K562 (cell line): ENCODE results near the gene NUP153. TPM values are rescaled to one million over a fixed set of nuclear protein-coding genes. Genes with fewer than 3 reads are reported as not detected.

Experiments used
- ATAC-seq: fragments of 200-7000 bp; cut with Tn5 transposase; 3 replicates; pipeline ENCODE4 v1.9.1; 2020; ENCODE audit warnings: moderate library complexity
- BruUV-seq: library from RNA; stranded (reverse); fragments of 400-500 nt; replicated peaks from 2 replicates; lab custom pipeline; 2021; lab: Mats Ljungman, UMichigan
- CTCF ChIA-PET: fragments of 300-600 bp; formaldehyde crosslinking; extraction: SDS; loops from one replicate; lab custom pipeline; 2021; ENCODE audit warnings: low intra/inter-chr PET ratio; lab: Yijun Ruan, JAX
- POLR2A ChIA-PET: fragments of 300-600, 350-650 bp; sonication (Branson Sonifier 250); formaldehyde crosslinking; extraction: SDS; loops from one replicate; lab custom pipeline; 2021; ENCODE audit warnings: antibody characterized with exemption, inconsistent platforms; lab: Yijun Ruan, JAX
- DNase-seq, 4 experiments: peaks; one replicate each; pipeline versions ENCODE4 v3.0.0 to v3.0.0-alpha.2; 2011 to 2018; ENCODE audit warnings: low spot score in 3 of 4, mixed read lengths in 3 of 4; ENCODE audit errors: extremely low read depth in 1 of 4
- FAIRE-seq: peaks from 2 replicates; lab custom pipeline; 2011; peaks lifted over from hg19 to GRCh38; lab: Jason Lieb, UNC
- H2AFZ ChIP-seq: 2 replicates; pipeline ENCODE4 v1.6.0; 2011; ENCODE audit warnings: low read depth, low read length, control low read depth, inconsistent platforms
- H3K27ac ChIP-seq: fragments of 200-600 bp; 3 replicates; pipeline ENCODE4 v1.8.0; 2011; ENCODE audit warnings: low read depth, mild to moderate bottlenecking, control low read depth, inconsistent platforms, low read length, moderate library complexity, mixed read lengths; ENCODE audit errors: extremely low read depth
- H3K27me3 ChIP-seq, 2 experiments: fragments of 300-600 bp in 1 of 2; 2 replicates in 1 of 2; 3 replicates in 1 of 2; pipeline versions ENCODE4 v1.6.0 to v1.8.0; 2011; ENCODE audit warnings: inconsistent platforms in 2 of 2, low read length in 2 of 2, mild to moderate bottlenecking in 1 of 2, mixed read lengths in 1 of 2, moderate library complexity in 1 of 2; ENCODE audit not compliant: control insufficient read depth in 2 of 2, insufficient read depth in 2 of 2
- H3K36me3 ChIP-seq: fragments of 300-600 bp; 3 replicates; pipeline ENCODE4 v1.8.0; 2011; ENCODE audit warnings: mild to moderate bottlenecking, low read length, inconsistent platforms; ENCODE audit not compliant: control insufficient read depth, insufficient read depth
- H3K4me1 ChIP-seq, 2 experiments: fragments of 200-600 bp in 1 of 2; replicated peaks in 1 of 2; 2 replicates in 1 of 2; 3 replicates in 1 of 2; pipeline versions ENCODE4 v1.5.1 to v1.8.0; 2011; ENCODE audit warnings: inconsistent platforms in 2 of 2, low read length in 2 of 2, mild to moderate bottlenecking in 1 of 2, mixed read lengths in 1 of 2, moderate library complexity in 1 of 2; ENCODE audit not compliant: control insufficient read depth in 2 of 2, insufficient read depth in 2 of 2
- H3K4me2 ChIP-seq: 2 replicates; pipeline ENCODE4 v1.6.1; 2011; ENCODE audit warnings: low read length, control low read depth, inconsistent platforms, mixed read lengths; ENCODE audit not compliant: insufficient read depth
- H3K4me3 ChIP-seq: fragments of 200-600 bp; sonication (generic), shearing (Covaris generic); 2 replicates; pipeline ENCODE4 v1.5.1; 2016; ENCODE audit warnings: control low read depth, inconsistent platforms
- H3K79me2 ChIP-seq: fragments of 200-600 bp; 3 replicates; pipeline ENCODE4 v1.8.0; 2011; ENCODE audit warnings: low read length, inconsistent platforms; ENCODE audit not compliant: control insufficient read depth, insufficient read depth
- H3K9ac ChIP-seq, 2 experiments: 2 replicates each; pipeline versions ENCODE4 v1.6.0 to v1.6.1; 2011; ENCODE audit warnings: low read depth in 2 of 2, low read length in 2 of 2, control low read depth in 1 of 2, inconsistent platforms in 1 of 2, mild to moderate bottlenecking in 1 of 2, mixed read lengths in 1 of 2; ENCODE audit not compliant: insufficient read depth in 1 of 2
- H3K9me1 ChIP-seq: one replicate; pipeline ENCODE4 v1.6.0; 2011; ENCODE audit warnings: inconsistent platforms, mild to moderate bottlenecking, low read length, moderate library complexity; ENCODE audit not compliant: control insufficient read depth, insufficient read depth
- H3K9me3 ChIP-seq: replicated peaks from 2 replicates; pipeline ENCODE4 v1.5.1; 2011; ENCODE audit warnings: low read depth, low read length, inconsistent platforms; ENCODE audit not compliant: control insufficient read depth, insufficient read depth
- H4K20me1 ChIP-seq: replicated peaks from 2 replicates; pipeline ENCODE4 v1.6.1; 2011; ENCODE audit warnings: low read length, inconsistent platforms, mixed read lengths; ENCODE audit not compliant: control insufficient read depth, insufficient read depth
- BCOR ChIP-seq: fragments of 450-650 bp; IDR thresholded peaks from 2 replicates; pipeline ENCODE4 v1.6.1; 2016
- COPS2 ChIP-seq: fragments of 450-650 bp; conservative IDR thresholded peaks from 2 replicates; pipeline ENCODE4 v1.6.1; 2016; ENCODE audit warnings: mild to moderate bottlenecking, moderate library complexity
- MED1 ChIP-seq: sonication (generic); formaldehyde crosslinking; IDR thresholded peaks from 2 replicates; pipeline ENCODE4 v1.8.1; 2023; ENCODE audit warnings: missing genetic modification reagents, borderline replicate concordance
- NCOA2 ChIP-seq, 2 experiments: fragments of 450-650 bp; IDR thresholded peaks; 2 replicates each; pipeline ENCODE4 v1.6.1; 2018; ENCODE audit warnings: mild to moderate bottlenecking in 2 of 2, moderate library complexity in 1 of 2; ENCODE audit not compliant: partially characterized antibody in 2 of 2
- RBM25 ChIP-seq: fragments of 200-400 bp; formaldehyde crosslinking; IDR thresholded peaks from 2 replicates; pipeline ENCODE4 v1.6.1; 2018; ENCODE audit warnings: low read length, low read depth, moderate library complexity; ENCODE audit not compliant: severe bottlenecking
- SREBF1 ChIP-seq: fragments of 150-350 bp; IDR thresholded peaks from 2 replicates; pipeline ENCODE4 v1.6.1; 2014; ENCODE audit warnings: antibody characterized with exemption, low read depth, low read length, borderline replicate concordance
- UBTF ChIP-seq, 2 experiments: IDR thresholded peaks; 2 replicates each; pipeline ENCODE4 v1.6.1; 2012; ENCODE audit warnings: improper control_type of control experiment in 2 of 2, low read depth in 2 of 2, low read length in 2 of 2, borderline replicate concordance in 1 of 2
- ZNF398 ChIP-seq: fragments of 250-450 bp; sonication (Bioruptor Pico); IDR thresholded peaks from 2 replicates; pipeline ENCODE4 v1.8.0; 2021; ENCODE audit warnings: moderate library complexity, mild to moderate bottlenecking, inconsistent platforms
- ZNF609 ChIP-seq: sonication (generic); formaldehyde crosslinking; IDR thresholded peaks from 2 replicates; pipeline ENCODE4 v1.8.1; 2023; ENCODE audit warnings: missing genetic modification reagents, mild to moderate bottlenecking, borderline replicate concordance
- WGBS: fragments of 100-300 bp; shearing (Covaris generic); methylation state at CpG from one replicate; pipeline ENCODE4 v1.1.6; 2016; ENCODE audit warnings: low coverage, mixed read lengths; ENCODE audit not compliant: insufficient coverage; ENCODE audit errors: missing lambda C conversion rate; 5-methylcytosine and 5-hydroxymethylcytosine counted together
- in situ Hi-C: fragments of 300-500 bp; cut with MboI; formaldehyde crosslinking; loops from 4 replicates; pipeline ENCODE4 v1.15.0; 2018; ENCODE audit warnings: inconsistent platforms, mixed read lengths
- intact Hi-C: fragments of 100-400 bp; cut with micrococcal nuclease; formaldehyde crosslinking; loops from 2 replicates; pipeline ENCODE4 v1.14.2; 2022
- polyA plus RNA-seq, 8 experiments: library from polyadenylated mRNA; depleted of rRNA in 4 of 8; stranded (reverse) in 5 of 8; unstranded in 3 of 8; fragments of >200 nt; fragmentation: Nextera tagmentation in 2 of 8; fragmentation: Illumina TruSeq in 1 of 8; extraction: Ambion mirVana in 2 of 8; extraction: Trizol in 1 of 8; gene quantifications; 2 replicates each; pipeline versions ENCODE4 v1.2.1 to v1.2.3, GENCODE V29; 2011 to 2014; ENCODE audit warnings: inconsistent platforms in 1 of 8, missing spikeins in 1 of 8
- total RNA-seq, 7 experiments: library from RNA; depleted of rRNA in 6 of 7; stranded (reverse); fragments of >200 nt in 6 of 7; fragmentation: Illumina TruSeq in 2 of 7; extraction: Trizol in 2 of 7; gene quantifications; 2 replicates each; pipeline versions ENCODE4 v1.2.1 to v1.2.3, GENCODE V29; 2011 to 2021; ENCODE audit warnings: low replicate concordance in 1 of 7

The NUP153 gene
- total and polyA plus RNA-seq, 9 of the 15 experiments (the other 6 are each of a cell fraction or from before 2014, with no cell fraction given) = 21.9 to 110 (median 84.8) TPM

- intact Hi-C loops = loop anchor here (5.0 to 10.0 kb wide), 3 partner anchors 222 to 922 kb away; no protein-coding TSS in a partner anchor
- ATAC-seq = no peak
- no peaks in the 10 kb centered on the region for H3K9me1 ChIP-seq
- TF ChIP-seq SREBF1 (no peak), MED1 (CRISPR knock-in tag) (no peak), RBM25 (no peak), NCOA2 (IDR thresholded peaks at IDR 0.05; ENCODE audit: partially characterized antibody in 2 of 2) (no peak), ZNF609 (CRISPR knock-in tag) (no peak), UBTF (IDR thresholded peaks at IDR 0.05; ENCODE audit: borderline replicate concordance in 1 of 2, low read depth in 2 of 2, low read length in 2 of 2) (no peak), COPS2 (no peak), BCOR (no peak), ZNF398 (CRISPR knock-in tag) (no peak)
- TF ChIP-seq, all 486 proteins: peak for 0
- no peak overlapping the region for H3K9ac ChIP-seq
- no peaks in the 10 kb centered on the region for H3K79me2 ChIP-seq
- H3K4me3 ChIP-seq = no peak overlapping the region
- H3K4me1 ChIP-seq = no peaks in the 10 kb centered on the region; a peak in 1 of 5 replicates
- WGBS = 69% methylated on average over 35 of the region's 53 CpGs
- H3K27me3 ChIP-seq = no peaks in the 10 kb centered on the region
- DNase-seq (no peak), FAIRE-seq (no peak)
- in situ Hi-C loops = no loop called here
- ChIA-PET POLR2A (interaction anchor here (0.6 kb wide), 1 partner anchor 744 kb away, joined by 3 read pairs; no protein-coding TSS in a partner anchor), CTCF (no interaction called here)
- H3K4me2 ChIP-seq = no peak overlapping the region
- H3K36me3 ChIP-seq = no peaks in the 10 kb centered on the region
- BruUV-seq = no TSS peak
- H3K9me3 ChIP-seq = 0 out of 2 replicates have a peak, but pooled peaks cover 7% of the 10 kb centered on the region
- no peaks in the 10 kb centered on the region for H4K20me1 ChIP-seq
- no peak overlapping the region for H3K27ac ChIP-seq
- H2AFZ ChIP-seq = no peak overlapping the region
Measured at GRCh38 chr6:17580518-17581048, 126.1 kb downstream of the NUP153 start.
